DND-41 (cell line): Measurements from ENCODE around the gene XKR7.

Experiments
- ATAC-seq: fragments of 200-7000 bp; cut with Tn5 transposase; 3 replicates; pipeline ENCODE4 v1.9.1; 2021; ENCODE audit warnings: low read depth; ENCODE audit not compliant: insufficient read depth
- DNase-seq: peaks from one replicate; pipeline ENCODE4 v3.0.0-alpha.2; 2020
- H2AFZ ChIP-seq: 2 replicates; pipeline ENCODE4 v1.6.0; 2012; ENCODE audit warnings: low read depth, low read length
- H3K27ac ChIP-seq: 2 replicates; pipeline ENCODE4 v1.5.1; 2012; ENCODE audit warnings: low read length, inconsistent platforms
- H3K27me3 ChIP-seq: fragments of 200-600 bp; sonication (generic); 2 replicates; pipeline ENCODE4 v1.6.0; 2012; ENCODE audit warnings: low read length, mild to moderate bottlenecking, inconsistent platforms; ENCODE audit not compliant: insufficient read depth, poor library complexity
- H3K36me3 ChIP-seq: 2 replicates; pipeline ENCODE4 v1.5.1; 2012; ENCODE audit warnings: low read length, inconsistent platforms; ENCODE audit not compliant: insufficient read depth
- H3K4me1 ChIP-seq: 2 replicates; pipeline ENCODE4 v1.5.1; 2012; ENCODE audit warnings: mild to moderate bottlenecking, low read length; ENCODE audit not compliant: insufficient read depth
- H3K4me2 ChIP-seq: 2 replicates; pipeline ENCODE4 v1.6.0; 2012; ENCODE audit warnings: mild to moderate bottlenecking, moderate library complexity, low read length, inconsistent platforms; ENCODE audit not compliant: insufficient read depth
- H3K4me3 ChIP-seq, 2 experiments: fragments of 200-600 bp in 1 of 2; shearing (Covaris generic) in 1 of 2; 2 replicates each; pipeline ENCODE4 v1.5.1; 2012 to 2016; ENCODE audit warnings: inconsistent platforms in 2 of 2, low read length in 2 of 2, mild to moderate bottlenecking in 2 of 2, low read depth in 1 of 2, moderate library complexity in 1 of 2
- H3K79me2 ChIP-seq: 2 replicates; pipeline ENCODE4 v1.6.0; 2012; ENCODE audit warnings: low read length, inconsistent platforms; ENCODE audit not compliant: insufficient read depth
- H3K9ac ChIP-seq: 2 replicates; pipeline ENCODE4 v1.6.0; 2012; ENCODE audit warnings: low read depth, mild to moderate bottlenecking, inconsistent platforms, low read length, moderate library complexity
- H3K9me3 ChIP-seq: 2 replicates; pipeline ENCODE4 v1.5.1; 2012; ENCODE audit warnings: low read length, moderate library complexity, mild to moderate bottlenecking, inconsistent platforms; ENCODE audit not compliant: insufficient read depth, severe bottlenecking
- H4K20me1 ChIP-seq: 2 replicates; pipeline ENCODE4 v1.6.0; 2012; ENCODE audit warnings: low read length; ENCODE audit not compliant: insufficient read depth
- EZH2 ChIP-seq: IDR thresholded peaks from 3 replicates; pipeline ENCODE4 v1.6.1; 2012; ENCODE audit warnings: borderline replicate concordance, low read depth, mild to moderate bottlenecking, moderate library complexity, low read length, inconsistent platforms; ENCODE audit not compliant: severe bottlenecking
- TF ChIP-seq, protein P1 (sequence below): IDR thresholded peaks from 2 replicates; pipeline ENCODE4 v1.5.1; 2012; ENCODE audit warnings: borderline replicate concordance, low read length, moderate library complexity, mild to moderate bottlenecking; ENCODE audit not compliant: poor library complexity, severe bottlenecking; ENCODE audit errors: extremely low read depth

Gene XKR7

DNA sequence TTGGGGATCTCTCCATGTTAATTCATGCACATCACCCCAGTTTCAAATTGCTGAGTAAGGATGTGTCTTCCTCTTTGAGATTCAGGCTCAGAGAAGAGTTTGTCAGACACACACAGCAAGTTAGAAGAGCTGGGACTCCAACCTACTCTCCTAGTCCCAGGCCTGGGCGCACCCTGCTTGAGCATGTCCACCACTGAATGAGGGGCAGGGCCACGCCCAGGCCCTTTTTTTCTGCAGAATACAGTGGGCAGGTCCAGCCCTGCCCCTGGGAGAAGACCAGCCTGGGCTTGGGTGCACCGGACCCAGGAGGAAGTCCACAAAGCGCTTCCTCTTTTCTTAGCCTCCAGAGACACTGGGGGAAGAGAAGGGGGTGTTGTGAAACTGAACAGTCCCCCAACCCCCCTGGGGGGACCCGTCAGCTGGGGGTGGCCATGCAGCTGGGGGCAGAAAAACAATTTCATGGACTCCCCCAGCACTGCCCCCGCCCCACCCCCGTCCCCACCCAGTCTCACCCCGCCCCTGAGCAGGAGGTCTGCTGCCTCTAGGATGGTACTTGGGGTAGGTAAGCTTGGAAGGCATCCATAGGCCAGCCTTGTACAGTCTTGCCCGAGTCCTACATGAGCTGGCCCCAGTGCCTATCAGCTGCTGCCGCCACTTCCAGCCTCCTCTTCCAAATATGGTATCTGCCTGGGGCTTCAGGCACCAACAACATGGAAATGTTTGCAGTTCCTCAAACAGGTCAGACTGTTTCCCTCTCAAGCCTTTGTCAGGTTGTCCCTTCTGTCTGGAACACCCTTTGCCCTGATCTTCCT is 72.4 kb downstream of the XKR7 start:
- ATAC-seq = no peak
- Histone ChIP-seq H3K79me2 (no peaks in the 10 kb centered on the region), H3K4me1 (peaks cover 7% of the 10 kb centered on the region; the same call in 1 of the 2 replicates), H3K9me3 (no peaks in the 10 kb centered on the region), H3K4me3 (no peak overlapping the region), H2AFZ (no peak overlapping the region), H3K27ac (no peak overlapping the region), H4K20me1 (no peaks in the 10 kb centered on the region), H3K4me2 (no peak overlapping the region), H3K27me3 (peaks cover 10% of the 10 kb centered on the region), H3K36me3 (no peaks in the 10 kb centered on the region), H3K9ac (no peak overlapping the region)
- no peak for DNase-seq
- TF ChIP-seq, protein P1, sequence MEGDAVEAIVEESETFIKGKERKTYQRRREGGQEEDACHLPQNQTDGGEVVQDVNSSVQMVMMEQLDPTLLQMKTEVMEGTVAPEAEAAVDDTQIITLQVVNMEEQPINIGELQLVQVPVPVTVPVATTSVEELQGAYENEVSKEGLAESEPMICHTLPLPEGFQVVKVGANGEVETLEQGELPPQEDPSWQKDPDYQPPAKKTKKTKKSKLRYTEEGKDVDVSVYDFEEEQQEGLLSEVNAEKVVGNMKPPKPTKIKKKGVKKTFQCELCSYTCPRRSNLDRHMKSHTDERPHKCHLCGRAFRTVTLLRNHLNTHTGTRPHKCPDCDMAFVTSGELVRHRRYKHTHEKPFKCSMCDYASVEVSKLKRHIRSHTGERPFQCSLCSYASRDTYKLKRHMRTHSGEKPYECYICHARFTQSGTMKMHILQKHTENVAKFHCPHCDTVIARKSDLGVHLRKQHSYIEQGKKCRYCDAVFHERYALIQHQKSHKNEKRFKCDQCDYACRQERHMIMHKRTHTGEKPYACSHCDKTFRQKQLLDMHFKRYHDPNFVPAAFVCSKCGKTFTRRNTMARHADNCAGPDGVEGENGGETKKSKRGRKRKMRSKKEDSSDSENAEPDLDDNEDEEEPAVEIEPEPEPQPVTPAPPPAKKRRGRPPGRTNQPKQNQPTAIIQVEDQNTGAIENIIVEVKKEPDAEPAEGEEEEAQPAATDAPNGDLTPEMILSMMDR = no peak
- TF ChIP-seq EZH2 = no peak

- no peak overlapping the region for H2AFZ ChIP-seq
- TF ChIP-seq EZH2 = no peak
- TF ChIP-seq, protein P1 = no peak
- H3K4me2 ChIP-seq = no peak overlapping the region
- H3K4me3 ChIP-seq = no peak overlapping the region
- H3K4me1 ChIP-seq = no peaks in the 10 kb centered on the region
- H3K36me3 ChIP-seq = no peaks in the 10 kb centered on the region
- no peak overlapping the region for H3K27ac ChIP-seq
- no peaks in the 10 kb centered on the region for H4K20me1 ChIP-seq
- H3K9me3 ChIP-seq = no peaks in the 10 kb centered on the region
- ATAC-seq (no peak), DNase-seq (no peak)
- H3K79me2 ChIP-seq = no peaks in the 10 kb centered on the region
- H3K27me3 ChIP-seq = peaks cover 8% of the 10 kb centered on the region
- H3K9ac ChIP-seq = no peak overlapping the region
Measured at GRCh38 chr20:32045999-32046398, 78.0 kb downstream of the XKR7 start.

- H4K20me1 ChIP-seq = no peaks in the 10 kb centered on the region
- no peak overlapping the region for H2AFZ ChIP-seq
- no peak for DNase-seq
- TF ChIP-seq, protein P1 = no peak
- TF ChIP-seq EZH2 = no peak
- H3K79me2 ChIP-seq = no peaks in the 10 kb centered on the region
- H3K9me3 ChIP-seq = no peaks in the 10 kb centered on the region
- no peak overlapping the region for H3K4me2 ChIP-seq
- no peak overlapping the region for H3K27ac ChIP-seq
- peaks cover 3% of the 10 kb centered on the region for H3K27me3 ChIP-seq
- H3K9ac ChIP-seq = no peak overlapping the region
- no peaks in the 10 kb centered on the region for H3K36me3 ChIP-seq
- H3K4me3 ChIP-seq = no peak overlapping the region
- H3K4me1 ChIP-seq = no peaks in the 10 kb centered on the region
- no peak for ATAC-seq
Measured at GRCh38 chr20:32050324-32050841, 82.4 kb downstream of the XKR7 start.
